CD4-positive, alpha-beta T cell treated with Interleukin-6 at 100 ng/mL for 8 hours (primary cell): ENCODE results near the gene AUTS2.

Experiments used
- DNase-seq: peaks from one replicate; pipeline ENCODE4 v3.0.0-alpha.2; 2020; ENCODE audit warnings: mixed read lengths, low spot score

AUTS2 gene

DNA sequence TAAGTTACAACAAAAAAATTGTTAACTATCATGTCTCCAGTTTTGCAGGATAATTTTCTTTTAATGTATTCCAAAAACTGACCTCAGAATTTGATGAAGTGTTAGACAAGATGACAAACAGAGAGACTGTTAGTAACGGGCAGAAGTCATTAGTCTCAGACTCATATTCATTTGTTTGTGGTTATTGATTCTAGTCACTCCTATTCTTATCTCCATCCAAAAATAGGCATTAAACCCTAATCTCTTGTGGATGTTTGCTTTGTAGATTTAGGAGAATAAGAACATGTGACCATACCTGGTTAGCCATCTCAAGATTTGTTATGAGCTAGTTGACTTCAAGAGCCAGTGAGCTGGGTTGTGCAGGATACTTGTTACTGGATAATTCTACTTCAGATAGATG is 261.1 kb downstream of the AUTS2 start:
- no peak for DNase-seq

DNA sequence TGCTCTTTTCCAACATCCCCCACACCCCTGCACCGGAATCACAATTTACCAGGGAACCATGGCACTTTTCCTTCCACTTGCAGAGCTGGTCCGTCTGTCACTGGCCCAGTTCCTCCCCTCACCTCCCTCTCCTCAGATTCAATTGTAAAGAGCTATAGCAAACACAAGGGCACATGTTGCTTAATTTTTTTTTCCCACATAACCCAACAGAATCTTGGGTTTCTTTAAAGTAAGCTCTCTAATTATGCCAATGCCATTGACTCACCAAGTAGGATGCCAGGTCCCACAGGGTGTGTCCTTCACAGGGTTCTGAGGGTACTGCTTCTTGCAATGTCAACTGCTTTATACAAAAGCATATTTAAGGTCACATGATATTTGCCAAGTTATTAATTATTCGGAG is 262.2 kb downstream of the AUTS2 start:
- no peak for DNase-seq

DNA sequence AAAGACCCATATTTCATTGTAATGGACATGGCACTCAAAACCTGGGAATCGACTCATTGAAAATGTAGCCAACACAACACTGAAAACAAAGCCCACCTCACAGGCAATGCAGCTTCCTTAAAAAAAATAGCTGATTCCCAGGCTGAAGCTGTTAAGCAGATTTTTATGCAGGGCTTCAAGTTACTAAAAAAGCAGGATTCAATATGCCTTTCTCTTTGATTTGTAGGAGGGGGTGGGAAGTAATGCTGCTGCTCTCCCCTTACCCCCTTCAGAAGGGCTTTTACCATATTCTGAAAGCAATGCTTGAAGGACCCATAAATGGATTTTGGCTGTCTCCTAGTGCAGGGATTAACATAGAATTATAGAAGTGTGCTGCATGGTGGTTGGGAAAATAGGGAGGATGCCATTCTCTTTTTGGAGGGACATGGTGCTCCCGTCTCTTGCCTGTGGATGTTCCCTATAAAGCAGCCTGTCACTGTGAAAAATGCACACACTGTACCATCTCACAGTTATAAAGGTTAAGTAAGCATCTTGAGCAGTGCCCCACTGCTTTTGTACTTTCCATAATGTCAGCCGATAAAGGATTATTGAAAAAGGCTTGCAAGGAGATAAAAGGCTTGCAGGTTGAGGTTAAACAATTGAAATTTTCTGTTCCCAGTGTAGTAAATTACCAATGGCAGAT is 262.8 kb downstream of the AUTS2 start:
- no peak for DNase-seq

DNA sequence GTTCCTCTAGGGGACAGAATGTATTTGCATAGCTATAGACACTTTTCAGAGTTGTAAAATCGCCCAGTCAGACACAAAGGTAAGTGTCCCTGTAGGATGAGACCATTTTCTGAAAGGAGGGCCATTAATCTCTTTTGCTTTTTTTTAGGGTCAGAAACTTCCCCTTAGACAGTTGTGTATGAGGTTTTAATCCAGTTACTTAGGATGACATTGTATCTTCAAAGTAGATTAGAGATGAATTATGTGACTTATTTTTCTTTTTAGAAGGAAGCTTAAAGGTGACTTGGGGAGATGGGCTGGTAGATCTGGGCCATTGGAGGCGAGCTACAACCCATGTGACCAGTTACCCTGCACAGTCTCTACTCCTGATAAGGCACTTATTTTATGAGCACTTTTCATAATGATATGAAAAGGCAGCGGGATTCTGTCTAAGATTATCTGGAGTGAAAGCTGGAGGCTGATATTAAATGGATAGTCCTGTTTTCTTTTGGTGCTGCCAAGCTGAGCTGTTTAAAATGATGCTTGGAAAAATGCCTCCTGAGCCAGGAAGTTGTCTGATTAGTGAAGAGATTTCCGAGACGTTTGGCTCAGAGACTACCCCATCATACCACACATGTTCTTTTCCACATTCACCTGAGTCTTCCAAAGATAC is 264.3 kb downstream of the AUTS2 start:
- DNase-seq: no peak

DNA sequence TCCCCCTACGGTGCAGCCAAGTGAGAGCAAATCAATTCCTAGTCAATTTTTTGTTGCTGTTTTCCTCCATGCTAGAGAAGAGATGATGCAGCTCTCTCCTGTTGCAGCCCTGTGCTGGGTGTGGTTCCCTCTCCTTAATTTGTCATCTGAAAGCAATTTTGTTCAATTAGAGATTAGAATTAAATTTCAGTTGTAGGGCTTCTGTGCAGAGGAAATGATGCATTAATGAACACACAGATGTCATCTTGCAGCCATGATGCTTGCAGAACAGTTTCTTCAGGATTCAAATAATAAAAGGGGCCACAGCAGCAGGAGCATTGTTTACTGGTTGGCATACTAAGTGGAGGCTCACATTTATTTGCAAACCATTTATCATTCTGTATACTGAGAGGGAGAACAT is 266.0 kb downstream of the AUTS2 start:
- DNase-seq: no peak

DNA sequence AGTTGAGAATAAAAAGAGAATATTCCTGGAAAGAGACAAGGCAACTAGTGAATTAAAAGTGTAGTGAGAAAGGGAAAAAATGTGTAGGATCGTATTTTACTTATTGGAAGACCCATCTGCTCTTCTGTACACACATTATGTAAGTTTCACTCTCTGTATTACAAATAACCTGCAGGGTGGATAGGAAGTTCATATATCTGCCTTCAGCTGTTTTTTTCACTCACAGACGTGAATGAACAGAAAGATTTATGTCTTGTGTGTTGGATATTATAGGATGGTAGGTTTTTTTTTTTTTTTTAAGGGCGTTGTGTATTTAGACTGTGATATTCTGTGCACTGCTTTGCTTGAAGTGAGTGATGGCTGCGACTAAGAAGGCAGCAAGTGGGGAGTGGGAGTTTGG is 266.5 kb downstream of the AUTS2 start:
- no peak for DNase-seq

DNA sequence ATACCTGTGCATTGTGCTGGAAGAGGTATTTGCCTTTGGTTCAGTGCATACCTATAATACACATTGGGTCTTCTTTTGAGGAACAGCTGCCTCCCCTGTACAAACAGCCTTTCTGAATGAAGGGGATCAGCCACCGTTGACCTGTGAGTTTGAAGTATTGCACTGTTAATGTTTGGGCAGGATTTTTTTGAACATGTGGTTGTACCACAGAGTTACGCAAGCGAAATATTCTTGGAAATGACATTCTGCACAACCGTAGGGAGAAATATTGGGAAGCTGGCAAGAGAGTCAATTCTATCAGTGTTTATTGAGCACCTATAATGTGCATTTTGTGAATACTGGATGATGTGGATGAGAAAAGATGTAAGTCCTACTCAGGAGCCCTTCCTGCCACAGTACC is 270.6 kb downstream of the AUTS2 start:
- no peak for DNase-seq

DNA sequence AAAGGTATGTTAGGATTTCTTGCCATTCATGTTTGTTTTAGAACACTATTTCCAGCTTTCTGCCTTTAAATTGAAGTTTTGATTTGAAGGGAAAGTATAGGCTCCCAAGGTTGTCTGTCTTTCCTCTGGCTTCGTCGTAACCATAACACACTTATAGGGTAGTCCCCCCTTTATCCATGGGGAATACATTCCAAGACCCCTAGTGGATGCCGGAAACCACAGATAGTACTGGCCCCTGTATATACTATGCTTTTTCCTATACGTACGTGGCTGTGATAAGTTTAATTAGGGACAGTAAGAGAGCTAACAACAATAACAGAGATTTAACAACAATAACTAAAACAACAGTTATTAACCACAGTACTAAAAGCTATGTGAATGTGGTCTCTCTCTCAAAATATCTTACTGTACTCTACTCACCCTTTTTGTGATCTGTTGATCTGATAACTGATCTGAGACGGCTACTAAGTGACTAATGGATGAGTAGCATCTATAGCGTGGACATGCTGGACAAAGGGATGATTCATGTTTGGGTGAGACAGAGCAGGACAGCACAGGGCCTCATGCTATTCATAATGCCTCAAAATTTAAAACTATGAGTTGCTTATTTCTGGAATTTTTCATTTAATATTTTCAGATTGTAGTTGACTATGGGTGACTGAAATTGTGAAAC is 273.1 kb downstream of the AUTS2 start:
- DNase-seq: no peak

DNA sequence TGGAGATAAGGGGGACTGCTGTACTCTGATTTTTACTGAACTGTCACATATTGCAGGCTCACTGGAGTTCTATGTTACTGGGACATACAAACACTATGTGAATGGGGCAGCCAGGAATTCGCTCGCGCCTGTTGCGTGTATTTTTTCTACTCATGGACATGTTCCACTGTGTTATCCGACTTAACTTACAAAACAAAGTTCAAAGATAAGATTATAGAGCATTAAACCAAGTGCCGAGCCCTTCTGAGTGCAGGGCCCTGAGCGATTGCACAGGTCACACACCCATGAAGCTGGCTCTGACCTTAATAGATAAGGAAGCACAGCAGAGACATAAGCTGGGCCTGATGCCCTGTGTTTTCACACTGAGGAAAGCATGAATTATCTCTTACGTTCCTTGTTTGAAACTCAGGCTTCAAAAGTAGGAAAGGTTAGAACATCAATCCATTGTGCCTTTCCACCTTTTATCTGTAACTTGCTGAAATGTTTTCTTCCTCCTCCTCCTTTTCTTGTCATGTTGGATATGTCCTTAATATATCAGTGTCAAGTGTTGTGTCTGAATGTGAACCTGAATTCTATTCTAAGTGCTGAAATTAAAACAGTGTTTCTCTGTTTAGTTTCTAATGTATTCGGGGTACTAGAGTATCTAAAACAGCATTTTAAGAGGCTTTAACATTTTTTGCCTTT is 273.8 kb downstream of the AUTS2 start:
- DNase-seq: no peak

DNA sequence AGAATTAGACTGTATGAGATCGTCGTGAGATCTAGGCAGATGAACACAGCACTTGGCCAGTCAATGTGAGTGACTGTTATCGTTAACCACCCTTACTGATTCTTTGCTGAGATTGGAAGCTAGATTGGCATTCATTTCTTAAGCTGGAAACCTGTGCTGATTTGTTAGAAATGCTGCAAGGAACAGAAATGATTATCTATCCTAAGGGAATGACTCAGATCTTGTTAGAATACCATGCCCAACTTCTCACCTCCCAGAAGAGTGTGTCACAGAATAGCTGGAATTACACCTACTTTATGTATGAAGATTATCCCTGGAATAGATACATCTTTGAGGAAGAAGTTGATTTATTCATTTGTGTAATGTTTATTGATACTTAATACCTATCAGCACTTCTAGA is 275.2 kb downstream of the AUTS2 start:
- no peak for DNase-seq

DNA sequence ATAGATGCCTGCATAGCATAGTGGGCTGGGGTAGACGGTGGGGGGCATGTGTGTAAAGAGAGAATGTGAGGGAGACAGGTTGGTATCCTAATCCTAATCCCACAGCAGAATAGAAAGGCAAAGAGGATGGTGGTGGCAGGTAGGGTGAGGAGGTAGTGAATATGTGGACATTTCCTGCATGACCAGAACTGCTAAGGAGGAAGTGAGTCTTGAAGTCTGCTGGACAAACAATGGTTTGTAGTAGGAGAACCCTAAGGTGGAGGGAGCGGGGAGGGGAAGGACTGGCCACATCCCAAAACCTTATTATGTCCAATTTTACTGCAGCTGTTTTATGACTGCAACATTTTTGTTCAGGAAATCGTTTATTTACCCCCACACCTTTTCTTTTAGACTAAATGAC is 279.7 kb downstream of the AUTS2 start:
- no peak for DNase-seq

DNA sequence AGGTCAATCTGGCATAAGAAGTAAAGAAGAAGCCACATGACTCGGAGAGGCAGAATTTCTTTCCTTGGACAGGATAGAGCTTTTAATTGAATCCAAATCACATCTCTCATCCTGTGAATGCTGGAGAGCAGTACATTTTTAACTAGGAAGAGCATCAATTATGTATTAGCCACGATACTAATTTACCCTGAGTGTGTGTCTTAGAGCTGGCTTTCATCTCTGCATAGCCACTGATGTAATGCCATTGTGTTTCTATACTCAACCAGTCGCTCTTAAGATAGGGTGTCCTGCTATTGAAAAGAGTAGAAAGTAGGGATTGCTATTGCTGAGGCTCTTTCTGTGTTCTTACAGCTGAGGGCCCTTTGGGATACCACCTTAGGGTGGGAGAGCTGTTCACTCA is 280.3 kb downstream of the AUTS2 start:
- DNase-seq: no peak

DNA sequence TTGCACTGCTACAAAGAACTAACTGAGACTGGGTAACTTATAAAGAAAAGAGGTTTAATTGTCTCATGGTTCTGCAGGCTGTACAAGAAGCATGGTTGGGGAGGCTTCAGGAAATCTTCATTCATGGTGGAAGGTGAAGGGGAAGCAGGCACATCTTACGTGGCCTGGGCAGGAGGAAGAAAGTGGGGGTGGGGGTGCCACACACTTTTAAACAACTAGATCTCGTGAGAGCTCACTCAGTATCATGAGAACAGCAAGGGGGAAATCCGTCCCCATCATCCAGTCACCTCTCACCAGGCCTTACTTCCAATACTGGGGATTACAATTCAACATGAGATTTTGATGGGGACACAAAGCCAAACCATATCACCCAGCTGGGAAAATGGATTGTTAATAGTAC is 281.7 kb downstream of the AUTS2 start:
- no peak for DNase-seq

DNA sequence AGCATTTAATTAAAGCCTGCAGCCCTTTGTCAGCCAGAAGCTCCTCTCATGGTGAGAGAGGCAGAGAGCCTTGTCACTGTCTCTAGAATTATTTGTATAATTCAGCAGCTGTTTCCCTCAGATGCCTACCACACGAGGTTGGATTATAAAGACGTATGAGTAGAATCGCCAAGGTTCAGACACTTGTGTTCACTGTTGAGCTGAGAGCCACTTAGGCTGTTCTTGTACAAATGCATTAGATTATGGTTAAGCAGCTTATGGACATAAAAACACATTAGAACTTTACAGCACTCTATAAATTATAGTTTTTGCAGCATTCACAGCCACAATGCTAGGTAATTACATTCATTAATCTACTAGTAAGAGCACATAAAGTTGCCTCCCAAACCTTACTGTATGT is 282.6 kb downstream of the AUTS2 start:
- DNase-seq: no peak

DNA sequence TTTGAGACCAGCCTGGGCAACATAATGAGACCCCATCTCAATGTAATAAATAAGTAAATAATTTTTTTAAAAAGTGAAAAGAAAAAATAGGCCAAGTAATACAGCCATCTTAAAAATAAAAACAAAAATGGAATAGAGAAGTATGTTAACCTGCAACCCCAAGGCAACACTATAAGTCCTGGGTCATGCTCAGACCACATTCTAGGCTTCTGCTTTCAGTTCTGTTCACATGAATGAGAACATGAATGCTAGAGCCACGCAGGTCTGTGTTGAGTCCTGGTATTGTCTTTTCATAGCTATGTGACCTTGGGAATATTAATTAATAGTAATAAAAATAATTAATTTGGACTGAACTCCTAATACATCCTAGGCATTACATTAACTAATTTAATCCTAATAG is 284.0 kb downstream of the AUTS2 start:
- DNase-seq: no peak

DNA sequence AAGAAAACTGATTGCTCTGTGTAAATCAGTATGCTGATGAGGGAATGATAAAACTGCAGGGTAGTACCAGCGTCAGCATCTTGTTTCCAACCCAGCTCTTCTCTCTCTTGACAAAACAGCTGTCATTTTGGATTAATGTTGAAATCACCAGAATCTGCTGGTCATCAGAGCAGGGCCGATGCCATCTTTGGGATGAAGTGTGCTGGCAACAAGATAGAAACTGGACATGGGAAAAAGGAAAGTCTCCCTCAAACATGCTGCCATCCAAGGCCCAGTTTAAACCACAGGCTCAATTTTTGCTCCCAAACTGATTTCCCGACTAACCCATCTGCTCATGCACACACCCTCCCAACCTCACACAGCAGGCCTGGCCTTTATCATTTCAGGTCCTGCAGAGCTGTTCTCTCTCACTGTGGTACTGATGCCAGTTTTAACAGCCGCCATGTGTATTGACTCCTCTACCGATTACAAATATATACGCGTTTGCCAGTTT is 285.2 kb downstream of the AUTS2 start:
- no peak for DNase-seq

DNA sequence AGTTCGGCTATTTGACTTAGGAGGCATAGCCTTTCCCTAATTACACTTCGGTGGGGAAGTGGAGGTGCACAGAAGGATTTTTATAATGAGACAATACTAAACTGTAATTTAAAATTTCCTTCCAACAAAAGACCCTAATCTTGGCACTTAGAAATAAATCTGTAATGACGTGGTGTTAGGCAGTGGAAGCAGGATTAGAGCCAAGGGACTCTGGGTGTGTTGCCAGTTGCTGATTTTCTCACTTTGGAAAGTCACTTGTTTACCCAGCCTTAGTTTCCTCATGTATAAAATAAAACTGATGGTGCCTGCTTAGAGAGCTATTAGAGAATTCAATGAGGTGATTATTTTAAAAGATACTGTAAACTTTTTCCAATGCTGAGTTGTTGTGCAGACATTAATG is 287.2 kb downstream of the AUTS2 start:
- no peak for DNase-seq

DNA sequence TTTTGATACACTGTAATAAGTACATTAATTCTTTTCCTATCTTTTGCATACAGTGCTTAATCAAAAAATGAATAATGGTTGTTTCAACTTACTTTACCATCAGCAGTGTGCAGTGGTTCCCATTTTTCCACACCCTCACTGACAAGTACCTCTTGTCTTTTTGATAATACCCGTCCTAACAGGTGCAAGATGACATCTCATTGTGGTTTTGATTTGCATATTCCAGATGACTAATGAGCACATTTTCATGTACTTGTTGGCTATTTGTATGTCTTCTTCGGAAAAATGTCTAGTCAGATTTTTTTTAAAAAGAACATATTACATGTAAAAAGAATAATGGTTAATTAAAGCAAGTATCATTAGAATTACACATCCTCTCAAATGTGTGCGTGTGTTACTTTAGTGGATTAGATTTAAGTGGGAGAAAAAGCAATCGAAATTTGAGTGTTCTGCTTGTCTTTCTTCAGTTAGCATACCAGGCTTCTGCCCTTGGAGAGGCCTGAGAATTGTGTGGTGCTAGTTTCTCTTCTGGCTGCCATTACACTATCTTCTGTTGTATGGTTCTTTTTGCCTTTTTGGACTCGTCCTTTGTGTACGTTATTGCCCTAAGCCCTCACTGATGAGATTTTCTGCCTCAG is 291.2 kb downstream of the AUTS2 start:
- no peak for DNase-seq

DNA sequence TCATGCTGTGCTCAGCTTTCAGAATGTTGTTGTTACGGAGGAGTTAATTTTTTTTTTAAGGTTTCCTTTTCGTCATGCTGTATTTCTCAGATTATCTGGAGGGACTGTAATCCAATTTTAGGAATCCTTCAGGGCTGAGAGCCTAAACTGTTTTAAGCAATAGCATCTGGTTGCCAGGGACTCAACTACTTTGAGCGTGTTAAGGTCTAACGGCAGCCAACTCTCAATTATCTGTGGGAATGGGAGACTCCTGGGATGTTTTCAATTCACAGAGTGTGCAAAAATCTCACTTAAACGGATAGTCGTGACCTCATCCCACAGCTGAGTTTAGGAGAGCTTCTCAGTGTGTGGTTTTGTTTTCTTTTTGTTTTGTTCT is 291.7 kb downstream of the AUTS2 start:
- no peak for DNase-seq

DNA sequence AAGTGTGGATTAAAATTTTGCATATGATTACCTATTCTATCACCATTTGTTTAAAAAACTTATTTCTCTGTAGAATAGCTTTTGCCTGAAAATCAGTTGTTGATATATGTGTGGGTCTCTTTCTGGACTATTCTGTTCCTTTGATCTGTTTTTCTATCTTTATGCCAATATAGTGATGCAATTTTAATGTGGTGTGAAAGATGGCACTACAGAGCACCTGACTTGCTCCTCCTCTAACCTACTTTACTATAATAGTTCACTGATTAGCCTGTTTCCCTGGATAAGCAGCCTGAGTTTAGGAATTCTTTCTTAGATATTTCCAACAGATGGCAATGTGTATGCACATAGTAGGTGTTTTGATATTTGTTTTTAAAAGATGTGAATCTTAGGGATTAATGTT is 294.5 kb downstream of the AUTS2 start:
- DNase-seq: no peak

DNA sequence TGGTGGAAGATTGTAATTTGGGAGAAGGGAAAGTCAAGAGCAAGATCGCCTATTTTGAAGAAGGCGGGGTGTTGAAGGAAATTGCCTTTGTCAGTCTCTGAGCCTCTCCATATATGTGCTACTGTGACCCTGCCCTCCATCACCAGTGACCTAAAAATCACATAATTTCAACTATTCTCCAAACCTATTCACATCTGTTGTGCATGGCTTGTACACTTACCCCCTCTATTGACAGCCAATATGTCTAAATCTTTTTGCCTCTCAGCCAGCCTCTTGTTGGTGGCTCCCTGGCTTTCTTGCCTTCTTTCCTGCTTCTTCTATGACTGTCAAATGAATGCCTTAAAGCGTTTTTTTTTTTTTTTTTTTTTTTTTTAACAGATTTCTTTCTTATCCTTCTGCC is 295.6 kb downstream of the AUTS2 start:
- DNase-seq: no peak

DNA sequence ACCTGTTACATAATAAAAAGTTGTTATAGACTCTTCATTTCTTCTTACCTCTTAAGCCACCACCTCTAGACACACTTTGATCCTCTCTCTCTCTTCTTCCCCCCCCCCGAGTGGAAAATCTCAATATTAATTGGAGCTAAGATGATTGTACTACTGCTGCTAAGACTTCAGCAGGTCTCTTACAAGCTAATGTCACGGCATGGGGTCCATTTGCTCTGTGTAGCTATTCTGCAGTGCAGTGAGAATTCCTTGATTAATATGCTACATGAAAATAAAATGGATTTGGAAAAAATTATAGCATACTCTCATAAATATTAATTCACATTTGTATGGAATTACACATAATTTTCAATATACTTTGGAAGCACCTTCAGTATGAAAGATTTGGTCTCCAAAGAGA is 297.2 kb downstream of the AUTS2 start:
- no peak for DNase-seq
